HepG2 (cell line): ENCODE results near the gene TIAM2. TPM values are rescaled to one million over a fixed set of nuclear protein-coding genes. Genes with fewer than 3 reads are reported as not detected.

Experiments
- CEBPB ChIP-seq: IDR thresholded peaks from 2 replicates; pipeline ENCODE4 v1.6.1; 2011; ENCODE audit warnings: low read depth, low read length, improper control_type of control experiment, borderline replicate concordance
- GFI1 ChIP-seq: sonication (generic); formaldehyde crosslinking; IDR thresholded peaks from 2 replicates; pipeline ENCODE4 v1.5.0; 2020; ENCODE audit warnings: missing genetic modification reagents, mild to moderate bottlenecking, borderline replicate concordance
- GTF3A ChIP-seq: sonication (generic); formaldehyde crosslinking; conservative IDR thresholded peaks from 2 replicates; pipeline ENCODE4 v1.4.0; 2020; ENCODE audit warnings: mild to moderate bottlenecking, missing genetic modification reagents
- HMG20A ChIP-seq: IDR thresholded peaks from 2 replicates; pipeline ENCODE4 v1.6.1; 2016; ENCODE audit warnings: borderline replicate concordance
- HNRNPH1 ChIP-seq: fragments of 200-400 bp; formaldehyde crosslinking; optimal IDR thresholded peaks from 2 replicates; pipeline ENCODE3; 2017; ENCODE audit warnings: mild to moderate bottlenecking, low read depth, low read length
- HOXD1 ChIP-seq: sonication (generic); formaldehyde crosslinking; IDR thresholded peaks from 2 replicates; pipeline ENCODE4 v1.5.0; 2020; ENCODE audit warnings: missing genetic modification reagents
- ISL2 ChIP-seq: sonication (generic); formaldehyde crosslinking; IDR thresholded peaks from 2 replicates; pipeline ENCODE4 v1.5.0; 2020; ENCODE audit warnings: missing genetic modification reagents
- MEIS2 ChIP-seq: sonication (generic); formaldehyde crosslinking; IDR thresholded peaks from 2 replicates; pipeline ENCODE4 v1.9.0; 2021; ENCODE audit warnings: mild to moderate bottlenecking, missing genetic modification reagents
- MIER3 ChIP-seq: IDR thresholded peaks from 2 replicates; pipeline ENCODE4 v1.6.1; 2016; ENCODE audit warnings: missing compliant biosample characterization, borderline replicate concordance
- MYC ChIP-seq: sonication (generic); formaldehyde crosslinking; IDR thresholded peaks from 2 replicates; pipeline ENCODE4 v1.9.0; 2021; ENCODE audit warnings: missing genetic modification reagents, borderline replicate concordance
- NCOA1 ChIP-seq: sonication (generic); formaldehyde crosslinking; IDR thresholded peaks from 2 replicates; pipeline ENCODE4 v1.9.0; 2021; ENCODE audit warnings: missing genetic modification reagents
- NCOR1 ChIP-seq: fragments of 200-600 bp; sonication (generic); IDR thresholded peaks from 2 replicates; pipeline ENCODE4 v1.7.0; 2017; ENCODE audit warnings: antibody characterized with exemption, low read length, borderline replicate concordance
- NFIB ChIP-seq: sonication (generic); formaldehyde crosslinking; IDR thresholded peaks from 2 replicates; pipeline ENCODE4 v1.9.0; 2021; ENCODE audit warnings: missing genetic modification reagents, mild to moderate bottlenecking, borderline replicate concordance
- SMAD1 ChIP-seq: sonication (generic); formaldehyde crosslinking; IDR thresholded peaks from 2 replicates; pipeline ENCODE4 v1.4.0; 2020; ENCODE audit warnings: missing genetic modification reagents, low read depth, mild to moderate bottlenecking, borderline replicate concordance
- ZNF256 ChIP-seq: sonication (generic); formaldehyde crosslinking; conservative IDR thresholded peaks from 2 replicates; pipeline ENCODE4 v1.4.0; 2020; ENCODE audit warnings: missing genetic modification reagents
- ZNF337 ChIP-seq: sonication (generic); formaldehyde crosslinking; IDR thresholded peaks from 2 replicates; pipeline ENCODE4 v1.5.1; 2020; ENCODE audit warnings: missing genetic modification reagents, low read depth, mild to moderate bottlenecking, borderline replicate concordance
- ZNF44 ChIP-seq: sonication (generic); formaldehyde crosslinking; IDR thresholded peaks from 2 replicates; pipeline ENCODE4 v1.5.1; 2020; ENCODE audit warnings: mild to moderate bottlenecking, missing genetic modification reagents
- ZNF549 ChIP-seq: sonication (generic); formaldehyde crosslinking; IDR thresholded peaks from 2 replicates; pipeline ENCODE4 v1.5.0; 2020; ENCODE audit warnings: missing genetic modification reagents
- ZNF605 ChIP-seq: sonication (generic); formaldehyde crosslinking; IDR thresholded peaks from 2 replicates; pipeline ENCODE4 v1.8.0; 2022; ENCODE audit warnings: mild to moderate bottlenecking, missing genetic modification reagents
- ZNF776 ChIP-seq: sonication (generic); formaldehyde crosslinking; IDR thresholded peaks from 2 replicates; pipeline ENCODE4 v1.4.0; 2020; ENCODE audit warnings: mild to moderate bottlenecking, missing genetic modification reagents
- ZNF891 ChIP-seq: sonication (generic); formaldehyde crosslinking; IDR thresholded peaks from 2 replicates; pipeline ENCODE4 v1.5.0; 2020; ENCODE audit warnings: mild to moderate bottlenecking, missing genetic modification reagents
- polyA plus RNA-seq, 8 experiments: library from polyadenylated mRNA; depleted of rRNA in 3 of 8; stranded (reverse) in 7 of 8; unstranded in 1 of 8; fragments of >200 nt; fragmentation: Illumina TruSeq in 4 of 8; extraction: Trizol in 4 of 8; gene quantifications; 2 replicates each; pipeline versions ENCODE4 v1.2.1 to v1.2.3, GENCODE V29; 2011 to 2016; ENCODE audit warnings: low read depth in 4 of 8, missing spikeins in 1 of 8, mixed read lengths in 1 of 8; ENCODE audit not compliant: insufficient read depth in 1 of 8
- total RNA-seq, 5 experiments: library from RNA; depleted of rRNA; stranded (reverse); fragments of >200 nt; fragmentation: Illumina TruSeq; extraction: Trizol; gene quantifications; 2 replicates each; pipeline ENCODE4 v1.2.3, GENCODE V29; 2016; ENCODE audit warnings: low read depth in 1 of 5
- TF ChIP-seq, protein P1 (sequence below): sonication (generic); formaldehyde crosslinking; IDR thresholded peaks from 2 replicates; pipeline ENCODE4 v1.4.0; 2020; ENCODE audit warnings: missing genetic modification reagents
- TF ChIP-seq, protein P2 (sequence below): IDR thresholded peaks from 2 replicates; pipeline ENCODE4 v1.6.1; 2012; ENCODE audit warnings: low read depth, low read length, improper control_type of control experiment
- TF ChIP-seq, protein P3 (sequence below): sonication (generic); formaldehyde crosslinking; IDR thresholded peaks from 2 replicates; pipeline ENCODE4 v1.8.0; 2022; ENCODE audit warnings: mild to moderate bottlenecking, missing genetic modification reagents
- TF ChIP-seq, protein P4 (sequence below): sonication (generic); formaldehyde crosslinking; IDR thresholded peaks from 2 replicates; pipeline ENCODE4 v1.5.0; 2020; ENCODE audit warnings: missing genetic modification reagents

TIAM2 gene
- total and polyA plus RNA-seq, 2 of the 13 experiments (the other 11 are each of a cell fraction or from before 2014, with no cell fraction given): 4.1 to 4.5 TPM

DNA sequence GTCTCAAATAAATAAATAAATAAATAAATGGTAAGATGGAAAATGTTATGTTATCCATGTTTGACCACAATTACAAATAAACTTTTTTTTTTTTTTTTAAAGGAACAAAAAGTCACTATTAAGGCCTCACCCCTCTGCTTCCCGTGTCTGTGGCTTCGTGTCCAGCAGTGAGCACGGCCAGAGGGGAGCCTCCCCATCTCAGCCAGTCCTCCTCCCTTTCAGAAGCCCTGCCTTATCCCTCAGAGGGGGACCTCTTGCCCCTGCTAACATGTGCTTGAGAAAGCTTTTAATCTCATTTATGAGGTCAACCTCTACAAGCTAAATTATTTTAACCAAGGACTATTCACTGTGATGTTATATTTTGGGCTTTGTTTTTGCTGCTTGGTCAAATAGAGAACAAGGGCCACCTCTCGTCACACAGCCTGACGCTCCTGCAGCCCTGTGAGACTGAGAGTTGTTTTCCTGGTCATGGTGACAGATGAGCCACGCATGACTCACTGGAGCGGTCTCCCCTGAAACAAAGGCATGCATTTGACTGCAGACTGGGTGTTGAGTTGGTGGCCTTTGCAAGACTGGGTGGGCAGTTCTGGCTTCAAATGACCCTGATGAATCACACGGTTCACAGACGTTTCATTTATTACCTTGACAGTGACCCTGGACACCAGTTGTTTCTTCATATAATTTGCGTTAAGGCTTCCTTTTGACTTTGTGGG lies 131.8 kb downstream of the TIAM2 start (continued):
- TF ChIP-seq, protein P1, sequence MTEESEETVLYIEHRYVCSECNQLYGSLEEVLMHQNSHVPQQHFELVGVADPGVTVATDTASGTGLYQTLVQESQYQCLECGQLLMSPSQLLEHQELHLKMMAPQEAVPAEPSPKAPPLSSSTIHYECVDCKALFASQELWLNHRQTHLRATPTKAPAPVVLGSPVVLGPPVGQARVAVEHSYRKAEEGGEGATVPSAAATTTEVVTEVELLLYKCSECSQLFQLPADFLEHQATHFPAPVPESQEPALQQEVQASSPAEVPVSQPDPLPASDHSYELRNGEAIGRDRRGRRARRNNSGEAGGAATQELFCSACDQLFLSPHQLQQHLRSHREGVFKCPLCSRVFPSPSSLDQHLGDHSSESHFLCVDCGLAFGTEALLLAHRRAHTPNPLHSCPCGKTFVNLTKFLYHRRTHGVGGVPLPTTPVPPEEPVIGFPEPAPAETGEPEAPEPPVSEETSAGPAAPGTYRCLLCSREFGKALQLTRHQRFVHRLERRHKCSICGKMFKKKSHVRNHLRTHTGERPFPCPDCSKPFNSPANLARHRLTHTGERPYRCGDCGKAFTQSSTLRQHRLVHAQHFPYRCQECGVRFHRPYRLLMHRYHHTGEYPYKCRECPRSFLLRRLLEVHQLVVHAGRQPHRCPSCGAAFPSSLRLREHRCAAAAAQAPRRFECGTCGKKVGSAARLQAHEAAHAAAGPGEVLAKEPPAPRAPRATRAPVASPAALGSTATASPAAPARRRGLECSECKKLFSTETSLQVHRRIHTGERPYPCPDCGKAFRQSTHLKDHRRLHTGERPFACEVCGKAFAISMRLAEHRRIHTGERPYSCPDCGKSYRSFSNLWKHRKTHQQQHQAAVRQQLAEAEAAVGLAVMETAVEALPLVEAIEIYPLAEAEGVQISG (CRISPR knock-in tag): no peak
- TF ChIP-seq NCOA1 (CRISPR knock-in tag) (no peak), MIER3 (CRISPR knock-in tag) (no peak), ZNF605 (CRISPR knock-in tag) (no peak), MYC (CRISPR knock-in tag) (no peak), ZNF44 (no peak), ZNF549 (CRISPR knock-in tag) (no peak), HOXD1 (CRISPR knock-in tag) (no peak), ZNF776 (CRISPR knock-in tag) (no peak), NCOR1 (peak; percentile 26; the same call in 1 of the 2 replicates), CEBPB (no peak), NFIB (CRISPR knock-in tag) (no peak), GFI1 (CRISPR knock-in tag) (no peak), ZNF256 (no peak), GTF3A (CRISPR knock-in tag) (no peak), ISL2 (no peak), ZNF337 (CRISPR knock-in tag) (no peak), SMAD1 (no peak), MEIS2 (CRISPR knock-in tag) (no peak), ZNF891 (no peak), HMG20A (peak; percentile 83; the same call in 1 of the 2 replicates), HNRNPH1 (no peak)
- TF ChIP-seq, protein P2, sequence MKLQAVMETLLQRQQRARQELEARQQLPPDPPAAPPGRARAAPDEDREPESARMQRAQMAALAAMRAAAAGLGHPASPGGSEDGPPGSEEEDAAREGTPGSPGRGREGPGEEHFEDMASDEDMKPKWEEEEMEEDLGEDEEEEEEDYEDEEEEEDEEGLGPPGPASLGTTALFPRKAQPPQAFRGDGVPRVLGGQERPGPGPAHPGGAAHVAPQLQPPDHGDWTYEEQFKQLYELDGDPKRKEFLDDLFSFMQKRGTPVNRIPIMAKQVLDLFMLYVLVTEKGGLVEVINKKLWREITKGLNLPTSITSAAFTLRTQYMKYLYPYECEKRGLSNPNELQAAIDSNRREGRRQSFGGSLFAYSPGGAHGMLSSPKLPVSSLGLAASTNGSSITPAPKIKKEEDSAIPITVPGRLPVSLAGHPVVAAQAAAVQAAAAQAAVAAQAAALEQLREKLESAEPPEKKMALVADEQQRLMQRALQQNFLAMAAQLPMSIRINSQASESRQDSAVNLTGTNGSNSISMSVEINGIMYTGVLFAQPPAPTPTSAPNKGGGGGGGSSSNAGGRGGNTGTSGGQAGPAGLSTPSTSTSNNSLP: 0 out of 2 replicates have a peak, but pooled peaks have one; percentile 17
- TF ChIP-seq, protein P3, sequence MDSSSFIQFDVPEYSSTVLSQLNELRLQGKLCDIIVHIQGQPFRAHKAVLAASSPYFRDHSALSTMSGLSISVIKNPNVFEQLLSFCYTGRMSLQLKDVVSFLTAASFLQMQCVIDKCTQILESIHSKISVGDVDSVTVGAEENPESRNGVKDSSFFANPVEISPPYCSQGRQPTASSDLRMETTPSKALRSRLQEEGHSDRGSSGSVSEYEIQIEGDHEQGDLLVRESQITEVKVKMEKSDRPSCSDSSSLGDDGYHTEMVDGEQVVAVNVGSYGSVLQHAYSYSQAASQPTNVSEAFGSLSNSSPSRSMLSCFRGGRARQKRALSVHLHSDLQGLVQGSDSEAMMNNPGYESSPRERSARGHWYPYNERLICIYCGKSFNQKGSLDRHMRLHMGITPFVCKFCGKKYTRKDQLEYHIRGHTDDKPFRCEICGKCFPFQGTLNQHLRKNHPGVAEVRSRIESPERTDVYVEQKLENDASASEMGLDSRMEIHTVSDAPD (CRISPR knock-in tag): no peak
- TF ChIP-seq, protein P4, sequence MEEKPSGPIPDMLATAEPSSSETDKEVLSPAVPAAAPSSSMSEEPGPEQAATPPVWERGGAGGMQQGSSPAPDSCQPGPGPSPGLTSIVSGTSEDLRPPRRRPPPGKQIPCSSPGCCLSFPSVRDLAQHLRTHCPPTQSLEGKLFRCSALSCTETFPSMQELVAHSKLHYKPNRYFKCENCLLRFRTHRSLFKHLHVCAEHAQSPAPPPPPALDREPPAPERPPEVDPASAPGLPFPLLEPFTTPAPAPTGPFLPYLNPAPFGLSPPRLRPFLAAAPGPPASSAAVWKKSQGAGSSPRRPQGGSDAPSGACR (CRISPR knock-in tag): no peak
